Prostate gland (tissue), 2 donors: ENCODE measurements around the gene CMTM1.

Source experiments
- POLR2A ChIP-seq: fragments of 450-650 bp; IDR thresholded peaks from one replicate; pipeline ENCODE4 v1.6.1; 2016; ENCODE audit warnings: antibody characterized with exemption, mild to moderate bottlenecking
- POLR2AphosphoS5 ChIP-seq: sonication (generic); formaldehyde crosslinking; IDR thresholded peaks from one replicate; pipeline ENCODE4 v1.6.1; 2017; ENCODE audit warnings: antibody characterized with exemption
- TF ChIP-seq, protein P1 (sequence below), 4 experiments: fragments of 200-600 bp in 2 of 4; fragments of 450-650 bp in 2 of 4; sonication (generic) in 2 of 4; IDR thresholded peaks; 1 replicate in 3 of 4; 2 replicates in 1 of 4; pipeline ENCODE4 v1.5.1; 2016 to 2019; ENCODE audit warnings: antibody characterized with exemption in 4 of 4, mild to moderate bottlenecking in 2 of 4, moderate library complexity in 2 of 4

DNA sequence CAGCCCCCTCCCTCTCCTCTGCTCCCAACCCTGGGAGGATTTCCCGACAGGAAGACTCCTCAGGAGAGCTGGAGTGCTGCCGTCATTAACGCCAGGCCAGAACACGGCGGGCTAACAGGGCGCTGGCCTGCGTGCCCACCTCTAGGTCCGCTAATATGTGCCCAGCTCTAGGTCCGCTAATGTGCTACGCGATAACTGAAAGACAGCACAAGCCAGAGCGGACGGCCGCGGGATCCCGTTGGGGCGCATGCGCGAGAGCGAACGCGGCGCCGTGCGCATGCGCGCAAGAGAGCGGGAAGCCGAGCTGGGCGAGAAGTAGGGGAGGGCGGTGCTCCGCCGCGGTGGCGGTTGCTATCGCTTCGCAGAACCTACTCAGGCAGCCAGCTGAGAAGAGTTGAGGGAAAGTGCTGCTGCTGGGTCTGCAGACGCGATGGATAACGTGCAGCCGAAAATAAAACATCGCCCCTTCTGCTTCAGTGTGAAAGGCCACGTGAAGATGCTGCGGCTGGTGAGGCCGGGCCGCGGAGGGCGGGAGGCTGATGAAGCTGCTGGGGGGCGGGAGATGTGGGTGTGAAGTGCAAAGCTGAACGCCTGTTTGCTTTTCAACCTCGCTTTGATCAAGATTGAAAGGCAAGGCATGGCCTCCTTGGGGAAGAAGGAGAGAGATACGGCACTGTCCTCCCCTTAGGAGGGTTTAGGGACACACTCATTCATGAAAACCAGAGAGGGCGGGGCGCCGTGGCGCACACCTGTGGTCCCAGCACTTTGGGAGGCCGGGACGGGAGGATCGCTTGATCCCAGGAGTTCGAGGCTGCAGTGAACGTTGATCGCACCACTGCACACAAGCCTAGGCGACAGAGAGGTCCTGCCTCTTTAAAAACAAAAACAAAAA lies 13.7 kb upstream of the CMTM1 start, which contains the start of gene CKLF:
- TF ChIP-seq, protein P1, sequence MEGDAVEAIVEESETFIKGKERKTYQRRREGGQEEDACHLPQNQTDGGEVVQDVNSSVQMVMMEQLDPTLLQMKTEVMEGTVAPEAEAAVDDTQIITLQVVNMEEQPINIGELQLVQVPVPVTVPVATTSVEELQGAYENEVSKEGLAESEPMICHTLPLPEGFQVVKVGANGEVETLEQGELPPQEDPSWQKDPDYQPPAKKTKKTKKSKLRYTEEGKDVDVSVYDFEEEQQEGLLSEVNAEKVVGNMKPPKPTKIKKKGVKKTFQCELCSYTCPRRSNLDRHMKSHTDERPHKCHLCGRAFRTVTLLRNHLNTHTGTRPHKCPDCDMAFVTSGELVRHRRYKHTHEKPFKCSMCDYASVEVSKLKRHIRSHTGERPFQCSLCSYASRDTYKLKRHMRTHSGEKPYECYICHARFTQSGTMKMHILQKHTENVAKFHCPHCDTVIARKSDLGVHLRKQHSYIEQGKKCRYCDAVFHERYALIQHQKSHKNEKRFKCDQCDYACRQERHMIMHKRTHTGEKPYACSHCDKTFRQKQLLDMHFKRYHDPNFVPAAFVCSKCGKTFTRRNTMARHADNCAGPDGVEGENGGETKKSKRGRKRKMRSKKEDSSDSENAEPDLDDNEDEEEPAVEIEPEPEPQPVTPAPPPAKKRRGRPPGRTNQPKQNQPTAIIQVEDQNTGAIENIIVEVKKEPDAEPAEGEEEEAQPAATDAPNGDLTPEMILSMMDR (IDR thresholded peaks at IDR 0.05): peak in 2 of 4 experiments; percentile 4 to 30
- peak; percentile 97 for TF ChIP-seq POLR2AphosphoS5
- peak; percentile 82 for TF ChIP-seq POLR2A
